ENCODE measurements around the gene PLD1.

PLD1 gene

GRCh38 chr3:171672124-171672523 is 138.2 kb downstream of the PLD1 start:
- TF ChIP-seq CTCF (IDR thresholded peaks at IDR 0.05; ENCODE audit: poor library complexity, severe bottlenecking) = no peak
- H3K36me3 ChIP-seq (ENCODE audit: low read depth) = no peaks in the 10 kb centered on the region
- no peak for ATAC-seq (ENCODE audit: low read depth)

GRCh38 chr3:171671709-171672108 is 138.6 kb downstream of the PLD1 start:
- ATAC-seq (ENCODE audit: low read depth) = no peak
- DNase-seq (ENCODE audit: low spot score) = no peak
- Histone ChIP-seq H3K9me3 (ENCODE audit: severe bottlenecking) (no peaks in the 10 kb centered on the region), H3K27me3 (ENCODE audit: insufficient read depth, poor library complexity, severe bottlenecking) (no peaks in the 10 kb centered on the region), H3K36me3 (ENCODE audit: low read depth) (no peaks in the 10 kb centered on the region), H3K4me3 (ENCODE audit: severe bottlenecking) (no peak overlapping the region), H3K27ac (ENCODE audit: poor library complexity, severe bottlenecking) (no peak overlapping the region), H3K4me1 (ENCODE audit: insufficient read depth, poor library complexity, severe bottlenecking) (no peaks in the 10 kb centered on the region)
- no peak for TF ChIP-seq CTCF (IDR thresholded peaks at IDR 0.05; ENCODE audit: poor library complexity, severe bottlenecking)

More at GRCh38 chr3:171672124-171672523, 138.2 kb downstream of the PLD1 start:
- DNase-seq (ENCODE audit: low spot score) = no peak
- Histone ChIP-seq H3K9me3 (ENCODE audit: severe bottlenecking) (no peaks in the 10 kb centered on the region), H3K4me1 (ENCODE audit: insufficient read depth, poor library complexity, severe bottlenecking) (no peaks in the 10 kb centered on the region), H3K27me3 (ENCODE audit: insufficient read depth, poor library complexity, severe bottlenecking) (no peaks in the 10 kb centered on the region), H3K4me3 (ENCODE audit: severe bottlenecking) (no peak overlapping the region), H3K27ac (ENCODE audit: poor library complexity, severe bottlenecking) (no peak overlapping the region)

GRCh38 chr3:171666516-171666915 is 143.8 kb downstream of the PLD1 start:
- Histone ChIP-seq H3K27ac (ENCODE audit: poor library complexity, severe bottlenecking) (no peak overlapping the region), H3K9me3 (ENCODE audit: severe bottlenecking) (no peaks in the 10 kb centered on the region), H3K4me1 (ENCODE audit: insufficient read depth, poor library complexity, severe bottlenecking) (no peaks in the 10 kb centered on the region), H3K4me3 (ENCODE audit: severe bottlenecking) (no peak overlapping the region), H3K36me3 (ENCODE audit: low read depth) (no peaks in the 10 kb centered on the region), H3K27me3 (ENCODE audit: insufficient read depth, poor library complexity, severe bottlenecking) (no peaks in the 10 kb centered on the region)
- DNase-seq (ENCODE audit: low spot score) (no peak), ATAC-seq (ENCODE audit: low read depth) (no peak)
- no peak for TF ChIP-seq CTCF (IDR thresholded peaks at IDR 0.05; ENCODE audit: poor library complexity, severe bottlenecking)

GRCh38 chr3:171663805-171664204 is 146.5 kb downstream of the PLD1 start:
- Histone ChIP-seq H3K4me3 (ENCODE audit: severe bottlenecking) (no peak overlapping the region), H3K4me1 (ENCODE audit: insufficient read depth, poor library complexity, severe bottlenecking) (no peaks in the 10 kb centered on the region), H3K9me3 (ENCODE audit: severe bottlenecking) (no peaks in the 10 kb centered on the region), H3K36me3 (ENCODE audit: low read depth) (no peaks in the 10 kb centered on the region), H3K27ac (ENCODE audit: poor library complexity, severe bottlenecking) (no peak overlapping the region), H3K27me3 (ENCODE audit: insufficient read depth, poor library complexity, severe bottlenecking) (no peaks in the 10 kb centered on the region)
- ATAC-seq (ENCODE audit: low read depth) (no peak), DNase-seq (ENCODE audit: low spot score) (no peak)
- no peak for TF ChIP-seq CTCF (IDR thresholded peaks at IDR 0.05; ENCODE audit: poor library complexity, severe bottlenecking)

- H3K4me3 ChIP-seq (ENCODE audit: severe bottlenecking) = no peak overlapping the region
- ATAC-seq (ENCODE audit: low read depth) = no peak
- H3K27me3 ChIP-seq (ENCODE audit: insufficient read depth, poor library complexity, severe bottlenecking) = no peaks in the 10 kb centered on the region
- 0 out of 2 replicates have a peak, but pooled peaks cover 5% of the 10 kb centered on the region for H3K36me3 ChIP-seq (ENCODE audit: low read depth)
- no peak overlapping the region for H3K27ac ChIP-seq (ENCODE audit: poor library complexity, severe bottlenecking)
- DNase-seq (ENCODE audit: low spot score) = no peak
- H3K4me1 ChIP-seq (ENCODE audit: insufficient read depth, poor library complexity, severe bottlenecking) = no peaks in the 10 kb centered on the region
- H3K9me3 ChIP-seq (ENCODE audit: severe bottlenecking) = no peaks in the 10 kb centered on the region
- no peak for TF ChIP-seq CTCF (IDR thresholded peaks at IDR 0.05; ENCODE audit: poor library complexity, severe bottlenecking)
Observed at GRCh38 chr3:171661484-171661883, 148.8 kb downstream of the PLD1 start.
